Mucosa of stomach (tissue), 1 donor: ENCODE data around the gene CTSF.

Experiments used
- H3K27me3 ChIP-seq: one replicate; pipeline ENCODE4 v1.7.0; 2013; ENCODE audit warnings: mild to moderate bottlenecking, low read length; ENCODE audit not compliant: control insufficient read depth, insufficient read depth
- H3K36me3 ChIP-seq: one replicate; pipeline ENCODE4 v1.7.0; 2013; ENCODE audit warnings: low read length; ENCODE audit not compliant: control insufficient read depth, insufficient read depth
- H3K4me1 ChIP-seq: one replicate; pipeline ENCODE4 v1.7.0; 2013; ENCODE audit warnings: mild to moderate bottlenecking, low read length; ENCODE audit not compliant: control insufficient read depth, insufficient read depth
- H3K4me3 ChIP-seq: one replicate; pipeline ENCODE4 v1.7.0; 2013; ENCODE audit warnings: low read length
- H3K9ac ChIP-seq: one replicate; pipeline ENCODE4 v1.7.0; 2013; ENCODE audit warnings: mild to moderate bottlenecking, low read length, moderate library complexity
- H3K9me3 ChIP-seq: one replicate; pipeline ENCODE4 v1.7.0; 2013; ENCODE audit warnings: mild to moderate bottlenecking, low read length, moderate library complexity; ENCODE audit not compliant: control insufficient read depth
- donor health status: Pancreatic carcinoma.

Gene CTSF

GRCh38 chr11:66562907-66563583 lies 5.4 kb downstream of the CTSF start:
- Histone ChIP-seq H3K4me1 (peaks cover 8% of the 10 kb centered on the region), H3K9me3 (no peaks in the 10 kb centered on the region), H3K36me3 (no peaks in the 10 kb centered on the region), H3K4me3 (no peak overlapping the region), H3K27me3 (peaks cover 14% of the 10 kb centered on the region), H3K9ac (no peak overlapping the region)

DNA sequence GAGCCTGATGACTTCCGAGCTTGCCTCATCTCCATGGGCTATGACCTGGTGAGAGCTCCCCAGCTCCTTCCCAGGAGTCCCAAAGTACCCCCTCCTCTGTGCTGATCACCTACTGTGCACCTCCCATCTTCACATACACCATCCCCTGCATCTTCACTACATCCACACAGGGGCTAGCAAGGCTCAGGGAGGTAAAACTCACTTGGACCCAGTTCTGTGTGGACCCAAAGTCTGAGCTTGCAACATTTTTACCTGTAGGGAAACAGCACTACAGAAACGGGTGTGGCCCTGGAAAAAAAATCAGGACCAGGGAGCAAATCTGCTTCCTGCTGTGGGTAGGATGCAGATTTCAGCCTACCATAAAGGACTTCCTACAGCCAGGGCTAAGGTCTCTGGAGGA lies 6.1 kb downstream of the CTSF start:
- Histone ChIP-seq H3K9ac (no peak overlapping the region), H3K4me3 (no peak overlapping the region), H3K27me3 (peaks cover 17% of the 10 kb centered on the region), H3K9me3 (no peaks in the 10 kb centered on the region), H3K36me3 (no peaks in the 10 kb centered on the region), H3K4me1 (no peaks in the 10 kb centered on the region)

DNA sequence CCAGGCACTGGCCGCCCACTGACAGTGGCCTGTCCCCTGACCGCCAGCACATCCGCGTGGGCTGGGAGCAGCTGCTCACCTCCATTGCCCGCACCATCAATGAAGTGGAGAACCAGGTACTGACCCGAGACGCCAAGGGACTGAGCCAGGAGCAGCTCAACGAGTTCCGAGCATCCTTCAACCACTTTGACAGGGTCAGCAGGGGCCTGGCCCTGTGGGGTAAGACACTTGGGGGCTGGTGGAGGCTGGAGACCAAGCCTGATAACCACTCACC lies 6.5 kb downstream of the CTSF start:
- Histone ChIP-seq H3K36me3 (no peaks in the 10 kb centered on the region), H3K9me3 (no peaks in the 10 kb centered on the region), H3K27me3 (peaks cover 14% of the 10 kb centered on the region), H3K4me3 (no peak overlapping the region), H3K4me1 (no peaks in the 10 kb centered on the region), H3K9ac (no peak overlapping the region)

DNA sequence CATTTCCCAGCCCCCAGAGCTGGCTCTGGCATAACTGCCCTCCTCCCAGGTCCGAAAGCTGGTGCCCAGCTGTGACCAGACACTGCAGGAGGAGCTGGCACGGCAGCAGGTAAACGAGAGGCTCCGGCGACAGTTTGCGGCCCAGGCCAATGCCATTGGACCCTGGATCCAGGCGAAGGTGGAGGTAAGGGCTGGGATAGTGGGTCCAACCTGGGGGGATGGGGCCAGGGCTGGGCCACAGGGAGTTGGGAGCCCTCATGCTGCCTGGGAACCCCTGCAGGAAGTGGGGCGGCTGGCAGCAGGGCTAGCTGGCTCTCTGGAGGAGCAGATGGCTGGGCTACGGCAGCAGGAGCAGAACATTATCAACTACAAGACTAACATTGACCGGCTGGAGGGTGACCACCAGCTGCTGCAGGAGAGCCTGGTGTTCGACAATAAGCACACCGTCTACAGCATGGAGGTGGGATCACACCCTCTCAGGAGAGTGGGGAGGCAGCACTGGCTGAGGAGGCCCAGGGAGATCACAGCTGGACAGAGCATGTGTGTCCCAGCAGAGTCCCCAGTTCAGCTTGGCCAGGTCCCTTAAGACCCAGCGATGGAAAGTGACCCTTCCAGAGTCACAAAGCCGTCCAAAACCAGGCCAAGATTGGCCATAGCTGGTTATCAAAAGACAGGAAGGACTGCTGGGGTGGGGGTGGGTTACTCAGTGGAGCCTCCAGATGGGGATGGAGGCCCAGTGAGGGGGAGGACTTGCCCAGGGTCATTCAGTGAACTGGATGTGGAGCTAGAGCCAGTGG lies 7.0 kb downstream of the CTSF start:
- Histone ChIP-seq H3K4me3 (no peak overlapping the region), H3K4me1 (no peaks in the 10 kb centered on the region), H3K36me3 (no peaks in the 10 kb centered on the region), H3K9ac (no peak overlapping the region), H3K27me3 (peaks cover 15% of the 10 kb centered on the region), H3K9me3 (no peaks in the 10 kb centered on the region)

DNA sequence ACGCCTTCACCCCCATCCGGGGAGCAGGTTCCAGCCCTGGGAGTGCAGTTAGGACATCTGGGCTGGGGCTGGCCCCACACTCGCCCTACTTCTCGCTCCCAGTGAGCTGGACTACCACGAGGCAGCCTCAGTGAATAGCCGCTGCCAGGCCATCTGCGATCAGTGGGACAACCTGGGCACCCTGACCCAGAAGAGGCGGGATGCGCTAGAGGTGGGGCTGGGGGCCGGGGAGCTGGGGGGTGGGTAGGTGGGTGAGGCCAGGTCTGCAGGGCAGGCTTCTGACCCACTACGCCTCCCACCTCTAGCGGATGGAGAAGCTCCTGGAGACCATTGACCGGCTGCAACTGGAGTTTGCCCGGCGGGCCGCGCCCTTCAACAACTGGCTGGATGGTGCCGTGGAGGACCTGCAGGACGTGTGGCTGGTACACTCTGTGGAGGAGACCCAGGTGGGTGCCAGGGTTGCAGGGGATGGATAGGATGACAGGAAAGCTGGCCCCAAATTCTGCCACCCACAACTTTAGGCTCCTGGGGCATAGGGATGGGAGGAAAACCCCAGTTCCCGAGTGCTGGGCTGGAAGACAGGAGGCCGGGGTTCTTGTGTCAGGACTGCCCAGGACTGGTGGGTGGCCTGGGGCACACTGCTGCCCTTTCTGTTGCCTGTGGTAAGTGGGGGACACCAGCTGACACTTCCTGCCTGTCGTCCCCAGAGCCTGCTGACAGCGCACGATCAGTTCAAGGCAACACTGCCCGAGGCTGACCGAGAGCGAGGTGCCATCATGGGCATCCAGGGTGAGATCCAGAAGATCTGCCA lies 8.3 kb downstream of the CTSF start:
- Histone ChIP-seq H3K36me3 (no peaks in the 10 kb centered on the region), H3K9ac (no peak overlapping the region), H3K4me3 (no peak overlapping the region), H3K9me3 (no peaks in the 10 kb centered on the region), H3K4me1 (no peaks in the 10 kb centered on the region), H3K27me3 (peaks cover 26% of the 10 kb centered on the region)

GRCh38 chr11:66559142-66559865 lies 9.1 kb downstream of the CTSF start:
- H3K4me1 ChIP-seq = no peaks in the 10 kb centered on the region
- no peak overlapping the region for H3K4me3 ChIP-seq
- peaks cover 29% of the 10 kb centered on the region for H3K27me3 ChIP-seq
- no peaks in the 10 kb centered on the region for H3K9me3 ChIP-seq
- no peak overlapping the region for H3K9ac ChIP-seq
- H3K36me3 ChIP-seq = no peaks in the 10 kb centered on the region

GRCh38 chr11:66557733-66558326 lies 10.6 kb downstream of the CTSF start:
- no peak overlapping the region for H3K9ac ChIP-seq
- peaks cover 29% of the 10 kb centered on the region for H3K27me3 ChIP-seq
- H3K9me3 ChIP-seq = no peaks in the 10 kb centered on the region
- no peak overlapping the region for H3K4me3 ChIP-seq
- no peaks in the 10 kb centered on the region for H3K36me3 ChIP-seq
- no peaks in the 10 kb centered on the region for H3K4me1 ChIP-seq

DNA sequence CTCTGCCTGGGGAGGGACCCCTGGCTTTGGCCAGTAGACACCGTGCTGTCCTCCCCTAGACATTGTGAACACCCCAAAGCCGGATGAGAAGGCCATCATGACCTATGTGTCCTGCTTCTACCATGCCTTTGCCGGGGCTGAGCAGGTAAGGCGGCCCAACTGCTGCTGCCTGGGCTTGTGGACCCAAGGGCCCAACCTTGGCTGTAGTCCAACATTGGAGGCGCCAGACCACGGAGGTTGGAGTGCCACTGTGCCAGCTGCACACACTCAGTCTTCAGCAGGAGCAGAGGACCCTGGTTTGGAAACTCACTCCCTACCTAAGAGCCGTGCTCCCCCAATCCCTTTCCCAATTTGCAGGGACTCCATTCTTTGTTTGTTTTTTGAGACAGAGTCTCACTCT lies 12.3 kb downstream of the CTSF start:
- Histone ChIP-seq H3K27me3 (peaks cover 29% of the 10 kb centered on the region), H3K9ac (no peak overlapping the region), H3K4me1 (no peaks in the 10 kb centered on the region), H3K36me3 (no peaks in the 10 kb centered on the region), H3K4me3 (no peak overlapping the region), H3K9me3 (no peaks in the 10 kb centered on the region)

DNA sequence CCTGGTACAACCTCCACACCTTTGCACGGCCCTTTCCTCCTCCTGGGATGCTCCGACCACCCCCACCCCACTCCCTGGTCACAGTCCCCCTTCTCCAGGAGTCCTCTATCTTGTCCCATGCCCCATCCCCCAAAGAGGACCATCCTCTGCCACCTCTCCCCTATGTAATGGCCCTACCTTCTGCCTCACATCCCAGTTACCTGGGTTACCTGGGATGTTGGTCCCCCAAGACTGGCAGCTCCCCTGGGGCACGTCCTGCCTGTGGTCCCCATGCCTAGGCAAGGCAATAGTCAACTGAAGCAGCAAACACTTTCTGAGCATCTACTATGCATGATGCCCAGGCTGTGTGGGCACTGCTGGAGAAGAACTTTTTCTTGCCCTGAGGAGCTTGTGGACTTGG lies 13.0 kb downstream of the CTSF start:
- Histone ChIP-seq H3K4me3 (no peak overlapping the region), H3K27me3 (peaks cover 29% of the 10 kb centered on the region), H3K4me1 (no peaks in the 10 kb centered on the region), H3K9me3 (no peaks in the 10 kb centered on the region), H3K36me3 (no peaks in the 10 kb centered on the region), H3K9ac (no peak overlapping the region)

DNA sequence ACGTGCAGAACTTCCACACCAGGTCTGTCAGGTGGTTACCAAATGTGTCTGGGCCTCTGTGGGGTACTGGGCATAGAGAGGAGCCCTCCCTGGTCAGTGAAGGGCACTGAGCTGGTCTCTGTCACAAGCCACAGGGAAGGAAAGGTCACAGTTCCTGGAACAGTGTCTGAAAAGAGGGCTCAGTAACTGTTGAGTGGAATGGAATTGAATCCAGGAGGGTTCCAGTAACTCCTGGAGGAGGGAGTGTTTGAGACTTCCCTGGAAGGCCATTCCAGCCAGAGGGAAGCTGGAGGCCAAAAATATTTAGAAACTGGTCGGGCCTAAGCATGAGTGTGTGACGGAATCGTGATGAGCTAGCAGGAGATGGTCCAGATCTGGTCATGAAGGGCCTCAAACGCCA lies 13.8 kb downstream of the CTSF start:
- Histone ChIP-seq H3K27me3 (peaks cover 29% of the 10 kb centered on the region), H3K9me3 (no peaks in the 10 kb centered on the region), H3K36me3 (no peaks in the 10 kb centered on the region), H3K9ac (no peak overlapping the region), H3K4me1 (no peaks in the 10 kb centered on the region), H3K4me3 (no peak overlapping the region)

DNA sequence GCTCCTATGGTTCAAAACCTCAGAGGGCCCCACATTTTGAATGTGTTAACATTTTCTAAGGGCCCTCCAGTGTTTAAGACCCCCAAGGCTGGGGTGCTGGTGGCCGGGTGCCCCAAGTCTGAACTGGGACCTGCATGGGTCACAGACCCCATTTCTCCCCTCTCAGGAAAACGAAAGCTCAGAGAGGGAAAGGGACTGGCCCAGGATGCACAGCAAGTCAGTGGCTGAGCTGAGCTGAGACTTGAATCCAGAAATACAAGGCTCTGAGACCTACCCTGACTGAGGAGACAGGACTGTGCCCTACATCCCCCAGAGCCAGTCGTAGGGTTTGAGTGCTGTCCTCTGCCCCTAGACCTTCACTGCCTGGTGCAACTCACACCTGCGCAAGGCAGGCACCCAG lies 17.5 kb downstream of the CTSF start:
- Histone ChIP-seq H3K27me3 (peaks cover 20% of the 10 kb centered on the region), H3K4me1 (peaks cover 7% of the 10 kb centered on the region), H3K9me3 (no peaks in the 10 kb centered on the region), H3K9ac (no peak overlapping the region), H3K4me3 (no peak overlapping the region), H3K36me3 (no peaks in the 10 kb centered on the region)
